ENCODE measurements around the gene PPARG. TPM values are rescaled to one million over a fixed set of nuclear protein-coding genes. Genes with fewer than 3 reads are reported as not detected.

Gene PPARG
- total RNA-seq, 6 donors from 2014 or later, result 39.8 to 93.9 (median 52.7) TPM

- TF ChIP-seq CTCF (IDR thresholded peaks at IDR 0.05), result no peak
- TF ChIP-seq POLR2AphosphoS5 (IDR thresholded peaks at IDR 0.05), result peak; percentile 51 to 71
- TF ChIP-seq POLR2A (IDR thresholded peaks at IDR 0.05), result peak in 1 of 4 donors; percentile 37
- TF ChIP-seq EP300 (IDR thresholded peaks at IDR 0.05), result peak in 2 of 4 donors; percentile 67 to 86
- DNase-seq (peak in 1 of 2 donors; percentile 48), ATAC-seq (ENCODE audit: low FRiP score in 2 of 2) (peak in 1 of 2 donors; percentile 65)
- peaks cover 17 to 34% (median 24%) of the 10 kb centered on the region in 4 donors for H3K4me1 ChIP-seq
- H3K9me3 ChIP-seq, result no peaks in the 10 kb centered on the region
- H3K27me3 ChIP-seq, result no peaks in the 10 kb centered on the region
- WGBS, 2 donors, result 29 to 59% methylated on average over 4 of the region's 4 CpGs
- peak overlapping the region in 1 of 4 donors; percentile 4 for H3K4me3 ChIP-seq
- H3K27ac ChIP-seq, result peak overlapping the region in 2 of 4 donors; percentile 48 to 67
- no peaks in the 10 kb centered on the region for H3K36me3 ChIP-seq
Observed at GRCh38 chr3:12351145-12351544, 62.3 kb downstream of the PPARG start.

- no peak for TF ChIP-seq POLR2A (IDR thresholded peaks at IDR 0.05)
- TF ChIP-seq EP300 (IDR thresholded peaks at IDR 0.05), result no peak
- no peak for TF ChIP-seq CTCF (IDR thresholded peaks at IDR 0.05)
- TF ChIP-seq POLR2AphosphoS5 (IDR thresholded peaks at IDR 0.05), result no peak
- no peaks in the 10 kb centered on the region for H3K36me3 ChIP-seq
- H3K27me3 ChIP-seq, result no peaks in the 10 kb centered on the region
- WGBS, 2 donors, result 48 to 61% methylated on average over 2 of the region's 2 CpGs
- H3K27ac ChIP-seq, result peak overlapping the region in 1 of 4 donors; percentile 48
- no peaks in the 10 kb centered on the region for H3K9me3 ChIP-seq
- peaks cover 17 to 42% (median 27%) of the 10 kb centered on the region in 4 donors for H3K4me1 ChIP-seq
- DNase-seq (no peak), ATAC-seq (ENCODE audit: low FRiP score in 2 of 2) (no peak)
- H3K4me3 ChIP-seq, result no peak overlapping the region
Observed at GRCh38 chr3:12352253-12352652, 63.4 kb downstream of the PPARG start.

GRCh38 chr3:12352755-12353154 lies 63.9 kb downstream of the PPARG start:
- H3K9me3 ChIP-seq, result no peaks in the 10 kb centered on the region
- no peak for TF ChIP-seq POLR2A (IDR thresholded peaks at IDR 0.05)
- no peak for TF ChIP-seq EP300 (IDR thresholded peaks at IDR 0.05)
- TF ChIP-seq POLR2AphosphoS5 (IDR thresholded peaks at IDR 0.05), result no peak
- TF ChIP-seq CTCF (IDR thresholded peaks at IDR 0.05), result no peak
- no peak overlapping the region for H3K4me3 ChIP-seq
- H3K27ac ChIP-seq, result no peak overlapping the region
- no peaks in the 10 kb centered on the region for H3K27me3 ChIP-seq
- peaks cover 17 to 42% (median 27%) of the 10 kb centered on the region in 4 donors for H3K4me1 ChIP-seq
- ATAC-seq (ENCODE audit: low FRiP score in 2 of 2) (no peak), DNase-seq (no peak)
- no peaks in the 10 kb centered on the region for H3K36me3 ChIP-seq

- Histone ChIP-seq H3K4me1 (peaks cover 17 to 42% (median 27%) of the 10 kb centered on the region in 4 donors), H3K27ac (peak overlapping the region in 1 of 4 donors; percentile 30), H3K36me3 (no peaks in the 10 kb centered on the region), H3K27me3 (no peaks in the 10 kb centered on the region), H3K9me3 (no peaks in the 10 kb centered on the region), H3K4me3 (no peak overlapping the region)
- peak in 1 of 2 donors; percentile 48 for ATAC-seq (ENCODE audit: low FRiP score in 2 of 2)
- no peak for DNase-seq
- peak in 1 of 4 donors; percentile 48 for TF ChIP-seq EP300 (IDR thresholded peaks at IDR 0.05)
- TF ChIP-seq POLR2AphosphoS5 (IDR thresholded peaks at IDR 0.05), result peak in 1 of 2 donors; percentile 59
- peak in 1 of 4 donors; percentile 34 for TF ChIP-seq POLR2A (IDR thresholded peaks at IDR 0.05)
- no peak for TF ChIP-seq CTCF (IDR thresholded peaks at IDR 0.05)
- WGBS, 2 donors, result 65 to 76% methylated on average over 7 of the region's 7 CpGs
Observed at GRCh38 chr3:12353796-12354525, 65.1 kb downstream of the PPARG start.

Measured in upper lobe of left lung (tissue), 6 donors.